Left lung (tissue), 10 donors: ENCODE measurements around the gene KCNH4. TPM values are rescaled to one million over a fixed set of nuclear protein-coding genes. Genes with fewer than 3 reads are reported as not detected.
"Not testable (repeated sequence)": the region's sequence is repeated elsewhere in the genome, so short reads cannot be mapped to it uniquely, and the experiment has no call there.

Experiments
- ATAC-seq: fragments of 200-7000 bp; cut with Tn5 transposase; one replicate; pipeline ENCODE4 v1.9.1; 2020; ENCODE audit warnings: moderate library complexity
- DNase-seq, 4 donors: peaks; one replicate each; pipeline ENCODE4 v3.0.0-alpha.2; 2013 to 2020
- H3K27ac ChIP-seq, 2 donors: fragments of 200-600 bp; sonication (generic) in 1 of 2; one replicate each; pipeline versions ENCODE4 v1.5.0 to v1.8.0; 2020 to 2021
- H3K27me3 ChIP-seq, 2 donors: fragments of 200-600 bp; sonication (generic) in 1 of 2; one replicate each; pipeline versions ENCODE4 v1.5.0 to v1.8.0; 2020 to 2021
- H3K36me3 ChIP-seq, 2 donors: fragments of 200-600 bp; sonication (generic) in 1 of 2; one replicate each; pipeline versions ENCODE4 v1.5.0 to v1.8.0; 2020 to 2021
- H3K4me1 ChIP-seq, 2 donors: fragments of 200-600 bp; one replicate each; pipeline ENCODE4 v1.8.0; 2021
- H3K4me3 ChIP-seq, 2 donors: fragments of 200-600 bp; sonication (generic) in 1 of 2; one replicate each; pipeline versions ENCODE4 v1.5.0 to v1.8.0; 2020 to 2021; ENCODE audit warnings: mild to moderate bottlenecking in 1 of 2
- H3K9me3 ChIP-seq, 2 donors: fragments of 200-600 bp; sonication (generic) in 1 of 2; one replicate each; pipeline versions ENCODE4 v1.5.0 to v1.8.0; 2020 to 2021
- CTCF ChIP-seq, 2 donors: fragments of 200-600 bp; sonication (generic) in 1 of 2; IDR thresholded peaks; one replicate each; pipeline versions ENCODE4 v1.5.0 to v1.8.0; 2021; ENCODE audit warnings: antibody characterized with exemption in 2 of 2
- intact Hi-C, 2 donors: fragments of 100-400 bp; cut with DNase I; formaldehyde crosslinking; loops; one replicate each; pipeline versions ENCODE4 v1.11.2 to v1.14.2; 2022
- polyA plus RNA-seq, 6 donors: library from polyadenylated mRNA; unstranded; fragments of 120-200 nt; gene quantifications; one replicate each; pipeline ENCODE4 v1.2.1, GENCODE V29; 2013; ENCODE audit not compliant: insufficient read length in 6 of 6
- total RNA-seq, 2 donors: library from RNA; stranded (reverse); fragmentation: NEBNext Ultra II Directional; extraction: Animal tissue kit (Norgen Biotek cat#: 25700); gene quantifications; one replicate each; pipeline ENCODE4 v1.2.1, GENCODE V29; 2021
- donor health status: DM: no; HTN: yes; CAD: no.
- donor health status: DM: no; HTN: no; CAD: no.

KCNH4 gene
- total and polyA plus RNA-seq, 8 donors: 0.03 to 0.16 (median 0.04) TPM; not detected in 2

GRCh38 chr17:42224651-42225050 lies 43.7 kb upstream of the KCNH4 start:
- no peak overlapping the region for H3K27ac ChIP-seq
- no peak for ATAC-seq
- peaks cover 0 to 34% of the 10 kb centered on the region in 2 donors for H3K4me1 ChIP-seq
- no peak for DNase-seq
- intact Hi-C loops: no loop called here
- H3K4me3 ChIP-seq: no peak overlapping the region
- H3K9me3 ChIP-seq: no peaks in the 10 kb centered on the region
- H3K27me3 ChIP-seq: no peaks in the 10 kb centered on the region
- peaks cover 0 to 51% of the 10 kb centered on the region in 2 donors for H3K36me3 ChIP-seq
- TF ChIP-seq CTCF (IDR thresholded peaks at IDR 0.05): no peak

- H3K4me3 ChIP-seq: no peak overlapping the region
Measured at GRCh38 chr17:42221886-42222745, 41.2 kb upstream of the KCNH4 start.

GRCh38 chr17:42219280-42219679 lies 38.3 kb upstream of the KCNH4 start:
- ATAC-seq, H3K4me3 ChIP-seq, intact Hi-C loops, H3K4me1 ChIP-seq, DNase-seq, H3K9me3 ChIP-seq, H3K27me3 ChIP-seq, H3K27ac ChIP-seq: not testable (repeated sequence)
- H3K36me3 ChIP-seq: peaks cover 0 to 90% of the 10 kb centered on the region in 2 donors

More at GRCh38 chr17:42221886-42222745, 41.2 kb upstream of the KCNH4 start:
- Histone ChIP-seq H3K36me3 (peaks cover 0 to 68% of the 10 kb centered on the region in 2 donors), H3K4me1 (peaks cover 0 to 13% of the 10 kb centered on the region in 2 donors), H3K27me3 (no peaks in the 10 kb centered on the region), H3K27ac (no peak overlapping the region), H3K9me3 (no peaks in the 10 kb centered on the region)
- TF ChIP-seq CTCF (IDR thresholded peaks at IDR 0.05): peak; percentile 30 to 53
- intact Hi-C loops: no loop called here
- DNase-seq (peak in 1 of 4 donors; percentile 40), ATAC-seq (peak; percentile 90)

GRCh38 chr17:42214156-42214555 lies 33.2 kb upstream of the KCNH4 start:
- intact Hi-C loops: no loop called here
- Histone ChIP-seq H3K36me3 (peaks cover 0 to 98% of the 10 kb centered on the region in 2 donors), H3K4me3 (no peak overlapping the region), H3K27me3 (no peaks in the 10 kb centered on the region), H3K9me3 (no peaks in the 10 kb centered on the region), H3K4me1 (no peaks in the 10 kb centered on the region), H3K27ac (no peak overlapping the region)
- DNase-seq (no peak), ATAC-seq (no peak)
- no peak for TF ChIP-seq CTCF (IDR thresholded peaks at IDR 0.05)

GRCh38 chr17:42212382-42212781 lies 31.4 kb upstream of the KCNH4 start:
- Histone ChIP-seq H3K9me3 (no peaks in the 10 kb centered on the region), H3K27me3 (no peaks in the 10 kb centered on the region), H3K27ac (no peak overlapping the region), H3K4me3 (no peak overlapping the region), H3K36me3 (peaks cover 0 to 98% of the 10 kb centered on the region in 2 donors), H3K4me1 (no peaks in the 10 kb centered on the region)
- ATAC-seq (no peak), DNase-seq (no peak)
- intact Hi-C loops: no loop called here
- TF ChIP-seq CTCF (IDR thresholded peaks at IDR 0.05): no peak

GRCh38 chr17:42211921-42212341 lies 31.0 kb upstream of the KCNH4 start:
- H3K27me3 ChIP-seq, H3K27ac ChIP-seq, H3K4me3 ChIP-seq, H3K4me1 ChIP-seq, H3K9me3 ChIP-seq, DNase-seq, intact Hi-C loops: not testable (repeated sequence)
- peaks cover 0 to 98% of the 10 kb centered on the region in 2 donors for H3K36me3 ChIP-seq
- peak; percentile 41 for ATAC-seq
